ENCODE results near the gene SIM2.

SIM2 gene

GRCh38 chr21:36744190-36744559 lies 45.3 kb downstream of the SIM2 start:
- no peak for DNase-seq

DNA sequence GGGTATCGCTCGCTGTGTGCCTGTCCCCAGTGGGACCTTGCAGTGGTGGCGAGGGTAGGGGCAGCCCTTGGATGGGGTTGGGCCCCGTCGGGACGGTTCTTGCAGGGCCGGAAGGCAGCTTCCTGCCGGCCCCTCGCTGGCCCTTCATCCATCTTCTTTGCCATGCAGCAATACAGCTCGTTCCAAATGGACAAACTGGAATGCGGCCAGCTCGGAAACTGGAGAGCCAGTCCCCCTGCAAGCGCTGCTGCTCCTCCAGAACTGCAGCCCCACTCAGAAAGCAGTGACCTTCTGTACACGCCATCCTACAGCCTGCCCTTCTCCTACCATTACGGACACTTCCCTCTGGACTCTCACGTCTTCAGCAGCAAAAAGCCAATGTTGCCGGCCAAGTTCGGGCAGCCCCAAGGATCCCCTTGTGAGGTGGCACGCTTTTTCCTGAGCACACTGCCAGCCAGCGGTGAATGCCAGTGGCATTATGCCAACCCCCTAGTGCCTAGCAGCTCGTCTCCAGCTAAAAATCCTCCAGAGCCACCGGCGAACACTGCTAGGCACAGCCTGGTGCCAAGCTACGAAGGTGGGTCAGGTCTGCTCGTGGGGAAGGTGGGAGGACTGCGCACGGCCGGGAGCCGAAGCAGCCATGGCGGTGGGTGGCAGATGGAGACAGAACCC lies 45.8 kb downstream of the SIM2 start:
- DNase-seq, result no peak

DNA sequence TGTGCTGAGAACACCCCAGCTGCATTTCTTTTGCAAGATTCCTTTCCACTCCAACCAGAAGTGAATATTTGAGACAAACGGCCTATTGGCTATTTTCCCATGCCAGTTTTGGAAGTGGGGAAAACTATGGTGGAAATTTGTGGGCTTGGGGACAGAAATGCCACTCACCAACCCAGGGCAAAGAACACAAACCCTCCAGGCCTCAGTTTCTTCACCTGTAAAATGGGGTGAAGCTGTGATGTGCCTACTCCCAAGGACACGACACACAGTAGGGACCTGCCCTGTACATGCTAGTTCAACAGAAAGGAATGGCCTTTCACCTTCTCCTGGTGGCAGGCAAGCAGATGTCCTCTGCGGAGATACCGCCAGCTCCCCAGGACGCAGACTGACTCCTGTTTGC lies 46.5 kb downstream of the SIM2 start:
- no peak for DNase-seq

- no peak for DNase-seq
Observed at GRCh38 chr21:36747041-36747814, 48.3 kb downstream of the SIM2 start.

- DNase-seq, result no peak
Observed at GRCh38 chr21:36747815-36748383, 49.0 kb downstream of the SIM2 start.

DNA sequence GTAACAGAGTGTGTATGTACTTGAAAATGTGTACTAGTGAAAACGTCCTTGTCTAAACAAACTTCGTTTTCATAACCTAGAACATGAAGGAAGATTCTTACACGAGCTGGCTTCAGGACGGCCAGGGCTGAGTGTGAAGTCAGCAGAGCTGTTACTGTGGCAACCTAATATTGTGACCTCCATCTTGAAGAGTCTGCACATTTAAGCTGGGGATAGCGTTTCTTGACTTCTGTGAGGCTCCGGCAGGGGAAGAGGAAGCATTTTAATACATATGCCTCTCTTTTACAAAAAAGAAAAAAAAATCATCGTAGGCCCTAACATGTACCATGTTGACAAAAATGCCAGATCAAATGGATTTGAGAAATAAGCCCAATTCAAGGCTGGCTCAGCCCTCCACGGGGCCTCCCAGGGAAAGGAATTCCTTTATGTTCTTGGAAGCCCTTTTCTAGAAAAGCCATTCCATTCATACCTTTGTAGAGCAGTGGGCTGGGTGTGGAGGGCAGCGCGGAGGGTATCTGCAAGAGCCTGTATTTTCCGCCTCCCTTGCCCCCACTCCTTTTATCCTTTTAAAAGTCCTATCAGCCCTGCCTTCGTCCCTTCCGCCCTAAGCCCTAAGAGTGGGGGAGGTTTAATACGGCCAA lies 51.1 kb downstream of the SIM2 start:
- no peak for DNase-seq

GRCh38 chr21:36750576-36750959 lies 51.7 kb downstream of the SIM2 start:
- no peak for DNase-seq

DNA sequence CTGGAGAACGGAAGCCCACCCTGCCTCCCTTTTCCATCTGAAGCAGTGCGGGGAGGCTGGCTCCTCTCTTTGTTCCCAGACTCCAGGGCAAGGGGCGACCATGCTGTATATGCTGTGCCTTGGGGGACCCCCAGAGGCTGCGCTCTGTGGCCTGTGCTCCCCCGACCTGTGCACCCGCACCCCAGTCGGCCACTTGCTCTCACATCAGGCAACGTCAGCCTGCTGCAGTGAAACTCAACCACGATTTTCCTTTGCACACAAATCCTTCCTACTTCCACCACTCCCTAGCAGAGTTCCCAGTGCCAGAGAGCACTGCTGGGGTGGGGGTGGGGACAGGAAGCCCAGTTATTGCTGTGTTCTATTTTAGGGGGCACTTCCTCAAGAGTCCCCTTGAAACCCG lies 52.5 kb downstream of the SIM2 start:
- DNase-seq, result no peak

DNA sequence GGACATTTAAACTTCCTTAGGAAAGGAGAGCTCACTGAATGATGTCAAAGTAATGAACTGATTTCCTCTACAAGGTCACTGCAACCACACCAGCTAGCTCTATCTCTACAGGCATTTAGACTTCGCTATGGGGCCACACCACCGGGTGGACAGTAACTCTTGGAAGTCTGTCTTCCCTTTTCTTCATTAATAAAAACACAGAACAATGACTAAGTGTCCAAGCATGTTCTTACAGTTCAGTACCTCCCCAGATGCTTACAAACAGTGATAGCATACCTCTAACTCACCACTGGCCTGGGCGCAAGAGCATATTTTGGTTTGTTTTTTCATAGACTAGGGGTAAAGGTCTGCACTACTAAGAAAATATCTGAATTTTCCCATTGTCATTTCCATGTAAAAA lies 54.6 kb downstream of the SIM2 start:
- DNase-seq, result no peak

- DNase-seq, result no peak
Observed at GRCh38 chr21:36754241-36754898, 55.5 kb downstream of the SIM2 start.

GRCh38 chr21:36756527-36756926 lies 57.6 kb downstream of the SIM2 start:
- DNase-seq, result no peak

DNA sequence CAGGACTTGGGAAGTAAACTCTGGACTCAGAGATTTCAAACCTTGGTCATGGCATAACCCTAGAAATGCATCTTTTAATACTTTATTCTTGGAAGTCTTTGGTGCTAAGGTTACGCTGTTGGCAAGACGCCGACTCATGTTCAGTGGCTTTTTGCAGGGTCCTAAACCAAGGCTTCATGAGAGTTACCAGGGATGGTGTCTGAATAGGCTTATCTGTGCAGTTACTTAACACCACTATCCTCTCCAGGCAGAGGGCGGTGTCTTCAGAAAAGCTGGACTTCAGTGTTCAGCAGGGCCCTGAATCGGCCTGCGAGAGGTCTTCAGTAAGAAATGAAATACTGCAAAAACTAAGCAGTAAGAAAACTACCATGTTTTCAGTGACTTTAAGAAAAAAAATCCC lies 58.3 kb downstream of the SIM2 start:
- DNase-seq, result no peak

- no peak for DNase-seq
Observed at GRCh38 chr21:36759348-36760083, 60.6 kb downstream of the SIM2 start.

GRCh38 chr21:36761685-36762084 lies 62.8 kb downstream of the SIM2 start:
- DNase-seq, result no peak

- DNase-seq, result no peak
Observed at GRCh38 chr21:36762642-36763041, 63.7 kb downstream of the SIM2 start.

DNA sequence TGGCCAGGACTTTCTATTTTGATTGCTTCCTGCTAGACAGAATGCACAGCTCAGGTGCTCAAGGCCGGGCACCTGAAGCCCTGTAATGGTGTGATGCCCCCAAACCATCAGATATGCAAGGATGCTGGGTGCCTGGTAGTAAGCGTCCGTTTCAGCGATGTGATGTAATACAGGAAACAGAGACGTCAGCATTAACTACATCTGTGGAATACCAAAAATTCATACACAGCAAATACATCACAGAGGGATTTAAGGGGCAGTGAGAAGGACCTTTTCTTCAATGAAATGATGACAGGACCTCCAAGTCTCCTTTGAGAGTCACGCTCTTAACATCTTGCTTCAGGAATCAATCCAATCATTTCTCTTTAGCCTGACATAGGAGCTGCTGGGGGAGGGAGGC lies 64.4 kb downstream of the SIM2 start:
- DNase-seq, result no peak

- no peak for DNase-seq
Observed at GRCh38 chr21:36765229-36765628, 66.3 kb downstream of the SIM2 start.

DNA sequence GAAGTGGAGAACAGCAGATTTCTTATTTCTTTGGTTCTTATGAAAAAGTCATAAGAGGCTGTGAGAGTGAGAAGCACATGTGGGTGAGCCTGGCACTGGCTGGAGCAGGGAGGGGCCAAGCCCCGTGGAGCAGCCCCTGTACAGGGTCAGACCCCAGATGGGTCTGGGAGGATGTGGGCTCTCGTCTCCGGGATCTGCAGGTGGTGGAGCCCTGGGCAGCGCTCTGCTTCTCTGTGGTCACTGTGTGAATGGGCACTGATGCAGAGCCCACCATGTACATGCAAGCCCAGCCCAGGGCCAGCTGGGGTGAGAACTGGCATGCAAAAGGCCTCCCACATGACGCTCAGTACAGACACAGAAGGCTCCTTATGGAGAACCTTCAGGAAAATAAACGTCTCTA lies 67.6 kb downstream of the SIM2 start:
- no peak for DNase-seq

GRCh38 chr21:36767096-36767495 lies 68.2 kb downstream of the SIM2 start:
- no peak for DNase-seq

- DNase-seq, result no peak
Observed at GRCh38 chr21:36768496-36768895, 69.6 kb downstream of the SIM2 start.

GRCh38 chr21:36769051-36769839 lies 70.3 kb downstream of the SIM2 start:
- no peak for DNase-seq

DNA sequence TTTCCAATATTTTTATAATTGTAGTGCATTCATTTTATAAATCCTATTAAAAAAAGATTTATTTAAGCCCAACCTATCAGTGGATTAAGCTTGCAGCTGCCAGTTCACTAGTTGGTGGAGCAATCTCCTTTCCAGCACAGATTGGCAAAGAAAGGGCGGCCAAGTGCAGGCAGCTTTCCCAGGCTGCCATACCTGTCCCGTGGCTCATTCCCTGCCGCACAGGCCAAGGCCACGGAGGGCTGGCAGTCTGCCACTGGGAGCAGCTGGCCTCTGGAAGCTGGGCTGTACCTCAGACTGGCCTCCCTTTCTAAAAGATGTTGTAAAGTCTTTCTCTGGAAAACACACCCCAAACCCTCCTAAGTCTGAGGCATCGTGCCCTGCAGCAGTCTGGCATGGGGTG lies 74.2 kb downstream of the SIM2 start:
- no peak for DNase-seq

Measured in activated CD4-positive, alpha-beta T cell treated with anti-CD3 and anti-CD28 coated beads, Interleukin-2, amount 50 U/mL, for 4 hours (primary cell).